ENCODE results near the gene CCDC85B. TPM values are rescaled to one million over a fixed set of nuclear protein-coding genes. Genes with fewer than 3 reads are reported as not detected.

Gene CCDC85B
- total RNA-seq, 4 donors from 2014 or later = 7.9 to 140 (median 23.1) TPM

DNA sequence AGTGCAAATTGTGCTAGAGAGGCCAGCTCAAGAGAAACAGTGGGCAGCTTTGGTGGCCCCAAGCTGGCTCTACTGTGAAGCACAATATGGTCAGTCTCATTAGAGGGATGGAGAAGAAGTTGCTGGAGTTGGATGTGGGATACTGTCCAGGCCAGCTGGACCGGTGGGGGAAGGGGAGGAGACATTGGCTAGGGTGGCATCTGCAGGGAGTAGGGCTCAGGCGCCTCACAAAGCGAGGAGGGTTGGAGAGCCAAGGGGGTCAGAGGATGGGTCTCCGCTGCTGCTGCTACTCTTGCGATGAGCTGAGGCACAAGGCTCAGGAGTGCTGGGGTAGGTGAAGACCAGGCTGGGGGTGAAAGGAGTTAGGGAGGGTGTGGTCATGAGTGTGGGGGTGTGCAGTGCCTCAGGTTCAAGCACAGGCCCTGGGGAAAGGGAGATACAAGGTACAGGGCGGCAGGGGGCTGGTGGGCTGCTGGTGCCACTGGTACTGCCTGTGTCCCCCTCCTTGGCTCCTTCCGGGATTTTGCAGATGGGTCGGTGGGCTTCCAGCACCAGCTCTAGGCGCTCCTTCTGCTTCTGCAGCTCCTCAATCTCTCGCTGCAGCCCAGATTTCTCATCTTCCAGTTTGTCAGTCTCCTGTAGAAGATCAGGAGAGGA is 2.3 kb downstream of the CCDC85B start:
- H3K4me3 ChIP-seq = peak overlapping the region in 1 of 4 donors; percentile 25
- H3K36me3 ChIP-seq = no peaks in the 10 kb centered on the region
- TF ChIP-seq, protein P1, sequence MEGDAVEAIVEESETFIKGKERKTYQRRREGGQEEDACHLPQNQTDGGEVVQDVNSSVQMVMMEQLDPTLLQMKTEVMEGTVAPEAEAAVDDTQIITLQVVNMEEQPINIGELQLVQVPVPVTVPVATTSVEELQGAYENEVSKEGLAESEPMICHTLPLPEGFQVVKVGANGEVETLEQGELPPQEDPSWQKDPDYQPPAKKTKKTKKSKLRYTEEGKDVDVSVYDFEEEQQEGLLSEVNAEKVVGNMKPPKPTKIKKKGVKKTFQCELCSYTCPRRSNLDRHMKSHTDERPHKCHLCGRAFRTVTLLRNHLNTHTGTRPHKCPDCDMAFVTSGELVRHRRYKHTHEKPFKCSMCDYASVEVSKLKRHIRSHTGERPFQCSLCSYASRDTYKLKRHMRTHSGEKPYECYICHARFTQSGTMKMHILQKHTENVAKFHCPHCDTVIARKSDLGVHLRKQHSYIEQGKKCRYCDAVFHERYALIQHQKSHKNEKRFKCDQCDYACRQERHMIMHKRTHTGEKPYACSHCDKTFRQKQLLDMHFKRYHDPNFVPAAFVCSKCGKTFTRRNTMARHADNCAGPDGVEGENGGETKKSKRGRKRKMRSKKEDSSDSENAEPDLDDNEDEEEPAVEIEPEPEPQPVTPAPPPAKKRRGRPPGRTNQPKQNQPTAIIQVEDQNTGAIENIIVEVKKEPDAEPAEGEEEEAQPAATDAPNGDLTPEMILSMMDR (IDR thresholded peaks at IDR 0.05) = no peak
- no peak for TF ChIP-seq POLR2AphosphoS5 (IDR thresholded peaks at IDR 0.05)
- TF ChIP-seq EP300 (IDR thresholded peaks at IDR 0.05; ENCODE audit: low read depth) = no peak
- TF ChIP-seq POLR2A (IDR thresholded peaks at IDR 0.05) = no peak
- no peaks in the 10 kb centered on the region for H3K9me3 ChIP-seq
- 76 to 80% methylated on average over 3 to 10 of the region's 10 CpGs for WGBS, 2 donors (ENCODE audit: low coverage in 1 of 2)
- peaks cover 34 to 59% (median 50%) of the 10 kb centered on the region in 4 donors for H3K4me1 ChIP-seq
- intact Hi-C loops (cut with DNase I; ENCODE audit: low total_unique reads) = no loop called here
- H3K27ac ChIP-seq = peak overlapping the region; percentile 95 to 99 (median 97)
- in situ Hi-C loops (cut with MboI; ENCODE audit: low pct_ligation_motif_present in 1 of 4, low pct_unique_long_range_greater_than_20kb in 1 of 4, low sequenced_read_pairs in 3 of 4) = loop anchor here in 2 of 4 donors (25.0 kb wide), 1 partner anchor 95 kb away; no protein-coding TSS in a partner anchor
- H3K27me3 ChIP-seq = no peaks in the 10 kb centered on the region
- no peak for DNase-seq

DNA sequence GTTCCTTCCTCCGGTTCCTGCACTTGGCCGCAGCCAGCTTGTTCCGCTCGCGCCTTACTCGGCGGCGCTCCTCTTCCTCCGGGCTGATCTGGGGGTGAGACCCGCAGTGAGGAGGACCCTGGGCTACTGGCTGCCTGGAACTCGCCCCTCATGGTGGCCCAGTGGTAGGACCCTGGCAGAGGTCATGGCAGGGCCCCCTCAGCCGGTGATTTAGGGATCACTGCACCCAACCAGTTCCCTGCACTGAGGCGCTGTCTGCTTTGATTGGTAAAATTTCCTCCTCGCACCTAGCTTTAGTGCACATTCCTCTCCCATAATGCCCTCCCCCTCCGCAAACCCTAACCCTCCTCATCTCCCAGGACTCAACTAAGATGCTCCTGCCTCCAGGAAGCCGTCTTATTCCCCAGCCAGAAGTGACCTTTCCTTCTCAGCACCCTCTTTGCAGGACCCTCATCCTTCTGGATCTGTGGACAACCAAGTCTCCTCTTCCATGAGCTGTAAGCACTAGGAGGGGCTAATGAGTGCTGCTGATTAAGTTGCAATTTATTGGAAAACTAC is 3.6 kb downstream of the CCDC85B start:
- Histone ChIP-seq H3K4me1 (peaks cover 33 to 58% (median 46%) of the 10 kb centered on the region in 4 donors), H3K4me3 (peak overlapping the region in 2 of 4 donors; percentile 16 to 25), H3K27ac (peak overlapping the region; percentile 95 to 99 (median 97)), H3K36me3 (no peaks in the 10 kb centered on the region), H3K9me3 (no peaks in the 10 kb centered on the region), H3K27me3 (peaks cover 11% of the 10 kb centered on the region)
- TF ChIP-seq, protein P1 (IDR thresholded peaks at IDR 0.05) = no peak
- no peak for TF ChIP-seq POLR2AphosphoS5 (IDR thresholded peaks at IDR 0.05)
- no peak for TF ChIP-seq EP300 (IDR thresholded peaks at IDR 0.05; ENCODE audit: low read depth)
- no peak for TF ChIP-seq POLR2A (IDR thresholded peaks at IDR 0.05)
- 56 to 86% methylated on average over 2 to 16 of the region's 16 CpGs for WGBS, 2 donors (ENCODE audit: low coverage in 1 of 2)
- no peak for DNase-seq
- intact Hi-C loops (cut with DNase I; ENCODE audit: low total_unique reads) = no loop called here
- in situ Hi-C loops (cut with MboI; ENCODE audit: low pct_ligation_motif_present in 1 of 4, low pct_unique_long_range_greater_than_20kb in 1 of 4, low sequenced_read_pairs in 3 of 4) = loop anchor here in 2 of 4 donors (25.0 kb wide), 1 partner anchor 93 kb away; no protein-coding TSS in a partner anchor

DNA sequence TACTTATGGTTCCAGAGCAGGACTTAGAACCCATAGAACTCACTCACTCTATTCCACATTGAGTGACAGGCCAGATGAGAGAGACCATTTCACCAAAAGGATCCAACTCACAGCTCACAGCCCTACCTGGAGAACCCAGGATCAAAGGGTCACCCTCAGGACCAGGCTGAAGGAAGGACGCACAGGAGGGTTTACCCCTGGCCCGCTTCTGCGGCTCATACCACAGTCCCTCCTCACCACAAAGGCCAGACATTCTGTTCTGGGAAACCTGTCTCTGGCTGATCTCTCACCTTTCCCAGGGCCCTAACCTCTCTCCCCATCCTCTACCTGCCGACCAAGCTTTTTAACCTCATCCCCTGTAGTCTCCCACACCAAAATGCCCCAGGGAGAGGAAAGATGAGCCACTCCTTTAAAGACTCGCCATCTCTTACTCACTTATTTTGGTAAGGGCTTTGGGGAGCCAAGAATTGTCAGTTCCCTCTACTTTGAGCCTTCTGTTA is 5.1 kb downstream of the CCDC85B start:
- in situ Hi-C loops (cut with MboI; ENCODE audit: low pct_ligation_motif_present in 1 of 4, low pct_unique_long_range_greater_than_20kb in 1 of 4, low sequenced_read_pairs in 3 of 4) = loop anchor here in 2 of 4 donors (25.0 kb wide), 1 partner anchor 92 kb away; no protein-coding TSS in a partner anchor
- Histone ChIP-seq H3K27ac (no peak overlapping the region), H3K9me3 (no peaks in the 10 kb centered on the region), H3K4me1 (peaks cover 29 to 59% (median 47%) of the 10 kb centered on the region in 4 donors), H3K36me3 (no peaks in the 10 kb centered on the region), H3K27me3 (peaks cover 21% of the 10 kb centered on the region), H3K4me3 (no peak overlapping the region)
- TF ChIP-seq POLR2AphosphoS5 (IDR thresholded peaks at IDR 0.05) (no peak), POLR2A (IDR thresholded peaks at IDR 0.05) (no peak), EP300 (IDR thresholded peaks at IDR 0.05; ENCODE audit: low read depth) (no peak)
- TF ChIP-seq, protein P1 (IDR thresholded peaks at IDR 0.05) = no peak
- no peak for DNase-seq
- 89 to 90% methylated on average over 2 to 5 of the region's 5 CpGs for WGBS, 2 donors (ENCODE audit: low coverage in 1 of 2)
- intact Hi-C loops (cut with DNase I; ENCODE audit: low total_unique reads) = no loop called here
